IMR-90 (cell line): Measurements from ENCODE around the gene SMC1B. TPM values are rescaled to one million over a fixed set of nuclear protein-coding genes. Genes with fewer than 3 reads are reported as not detected.

Experiments
- ATAC-seq: fragments of 200-7000 bp; cut with Tn5 transposase; 2 replicates; pipeline ENCODE4 v1.9.1; 2020; ENCODE audit warnings: low read depth, mild to moderate bottlenecking, moderate library complexity
- BruUV-seq: library from RNA; stranded (reverse); fragments of 400-500 nt; replicated peaks from 2 replicates; lab custom pipeline; 2021; lab: Mats Ljungman, UMichigan
- CTCF ChIA-PET: fragments of 300-600 bp; formaldehyde crosslinking; extraction: SDS; loops from one replicate; lab custom pipeline; 2021; ENCODE audit warnings: antibody characterized with exemption; lab: Yijun Ruan, JAX
- POLR2A ChIA-PET: fragments of 300-600 bp; sonication (Branson Sonifier 250); formaldehyde crosslinking; loops from one replicate; lab custom pipeline; 2022; ENCODE audit warnings: antibody characterized with exemption; ENCODE audit not compliant: unreplicated experiment; lab: Charles Lee
- DNase-seq: peaks from one replicate; pipeline ENCODE4 v3.0.0; 2013
- H2AFZ ChIP-seq: replicated peaks from 2 replicates; pipeline ENCODE3; 2013; ENCODE audit warnings: low read length, mild to moderate bottlenecking; ENCODE audit not compliant: poor library complexity
- H2AK5ac ChIP-seq: 2 replicates; pipeline ENCODE4 v1.6.1; 2013; ENCODE audit warnings: low read depth, low read length, inconsistent platforms
- H2AK9ac ChIP-seq: replicated peaks from 2 replicates; pipeline ENCODE3; 2013; ENCODE audit warnings: mild to moderate bottlenecking, low read depth, low read length, moderate library complexity; ENCODE audit not compliant: poor library complexity
- H2BK120ac ChIP-seq: 2 replicates; pipeline ENCODE4 v1.6.1; 2013; ENCODE audit warnings: low read depth, low read length, inconsistent platforms
- H2BK15ac ChIP-seq: 3 replicates; pipeline ENCODE4 v1.6.1; 2013; ENCODE audit warnings: low read depth, low read length, inconsistent platforms
- H2BK20ac ChIP-seq: 2 replicates; pipeline ENCODE4 v1.6.1; 2013; ENCODE audit warnings: low read depth, mild to moderate bottlenecking, inconsistent platforms, low read length, moderate library complexity
- H2BK5ac ChIP-seq: 2 replicates; pipeline ENCODE4 v1.6.1; 2013; ENCODE audit warnings: mild to moderate bottlenecking, low read depth, low read length, inconsistent platforms; ENCODE audit not compliant: poor library complexity, severe bottlenecking
- H3K14ac ChIP-seq: replicated peaks from 2 replicates; pipeline ENCODE4 v1.6.1; 2013; ENCODE audit warnings: low read depth, low read length, inconsistent platforms
- H3K18ac ChIP-seq: 2 replicates; pipeline ENCODE4 v1.6.1; 2013; ENCODE audit warnings: low read depth, low read length, control low read depth
- H3K23ac ChIP-seq: 2 replicates; pipeline ENCODE4 v1.6.1; 2013; ENCODE audit warnings: low read depth, low read length, inconsistent platforms
- H3K27ac ChIP-seq: 2 replicates; pipeline ENCODE4 v1.5.1; 2013; ENCODE audit warnings: mild to moderate bottlenecking, control low read depth, low read length; ENCODE audit not compliant: insufficient read depth
- H3K27me3 ChIP-seq: 2 replicates; pipeline ENCODE4 v1.6.1; 2013; ENCODE audit warnings: low read length; ENCODE audit not compliant: control insufficient read depth, insufficient read depth
- H3K36me3 ChIP-seq: 2 replicates; pipeline ENCODE4 v1.6.1; 2013; ENCODE audit warnings: low read length, mixed read lengths; ENCODE audit not compliant: control insufficient read depth, insufficient read depth
- H3K4ac ChIP-seq: 2 replicates; pipeline ENCODE4 v1.6.1; 2013; ENCODE audit warnings: low read depth, low read length, inconsistent platforms
- H3K4me1 ChIP-seq: 2 replicates; pipeline ENCODE4 v1.6.1; 2013; ENCODE audit warnings: low read length, mixed read lengths; ENCODE audit not compliant: control insufficient read depth, insufficient read depth
- H3K4me2 ChIP-seq: 2 replicates; pipeline ENCODE4 v1.6.1; 2013; ENCODE audit warnings: low read depth, mild to moderate bottlenecking, control low read depth, low read length, moderate library complexity
- H3K4me3 ChIP-seq: 2 replicates; pipeline ENCODE4 v1.5.1; 2013; ENCODE audit warnings: low read depth, mild to moderate bottlenecking, control low read depth, low read length, moderate library complexity; ENCODE audit not compliant: insufficient read depth
- H3K56ac ChIP-seq: 2 replicates; pipeline ENCODE4 v1.6.1; 2013; ENCODE audit warnings: low read length, inconsistent platforms; ENCODE audit not compliant: insufficient read depth; ENCODE audit errors: extremely low read depth
- H3K79me1 ChIP-seq, 2 experiments: 2 replicates each; pipeline ENCODE4 v1.6.1; 2013; ENCODE audit warnings: low read length in 2 of 2, inconsistent platforms in 1 of 2, low read depth in 1 of 2
- H3K9ac ChIP-seq: 2 replicates; pipeline ENCODE4 v1.6.1; 2013; ENCODE audit warnings: low read depth, low read length, control low read depth
- H3K9me1 ChIP-seq: 2 replicates; pipeline ENCODE4 v1.6.1; 2013; ENCODE audit warnings: low read length, inconsistent platforms; ENCODE audit not compliant: insufficient read depth
- H3K9me3 ChIP-seq: 2 replicates; pipeline ENCODE4 v1.6.1; 2013; ENCODE audit warnings: low read length; ENCODE audit not compliant: control insufficient read depth, insufficient read depth
- H4K20me1 ChIP-seq: 2 replicates; pipeline ENCODE4 v1.6.1; 2013; ENCODE audit warnings: low read length, inconsistent platforms; ENCODE audit not compliant: insufficient read depth
- H4K5ac ChIP-seq: 2 replicates; pipeline ENCODE4 v1.6.1; 2013; ENCODE audit warnings: mild to moderate bottlenecking, low read depth, low read length, control low read depth
- H4K8ac ChIP-seq, 2 experiments: 2 replicates each; pipeline ENCODE4 v1.6.1; 2013; ENCODE audit warnings: low read depth in 2 of 2, low read length in 2 of 2, control low read depth in 1 of 2, inconsistent platforms in 1 of 2
- H4K91ac ChIP-seq: 2 replicates; pipeline ENCODE4 v1.6.1; 2013; ENCODE audit warnings: low read depth, low read length, inconsistent platforms; ENCODE audit not compliant: insufficient read depth
- BHLHE40 ChIP-seq: fragments of 150-350 bp; IDR thresholded peaks from 2 replicates; pipeline ENCODE4 v1.6.1; 2016; ENCODE audit warnings: mild to moderate bottlenecking, low read depth, low read length
- CEBPB ChIP-seq: IDR thresholded peaks from 2 replicates; pipeline ENCODE4 v1.6.1; 2012; ENCODE audit warnings: low read depth, low read length, improper control_type of control experiment
- CHD1 ChIP-seq: IDR thresholded peaks from 2 replicates; pipeline ENCODE4 v1.6.1; 2012; ENCODE audit warnings: low read depth, low read length, improper control_type of control experiment
- FOS ChIP-seq: fragments of 150-350 bp; IDR thresholded peaks from 2 replicates; pipeline ENCODE4 v1.6.1; 2016; ENCODE audit warnings: low read depth, low read length
- MAFK ChIP-seq: IDR thresholded peaks from 2 replicates; pipeline ENCODE4 v1.6.1; 2012; ENCODE audit warnings: low read depth, low read length, improper control_type of control experiment
- MAZ ChIP-seq: IDR thresholded peaks from 2 replicates; pipeline ENCODE4 v1.6.1; 2012; ENCODE audit warnings: low read depth, mild to moderate bottlenecking, low read length, improper control_type of control experiment, moderate library complexity, borderline replicate concordance
- NFE2L2 ChIP-seq: fragments of 150-350 bp; IDR thresholded peaks from 2 replicates; pipeline ENCODE4 v1.6.1; 2016; ENCODE audit warnings: low read depth, mild to moderate bottlenecking, low read length
- POLR2A ChIP-seq: IDR thresholded peaks from 2 replicates; pipeline ENCODE4 v1.6.1; 2012; ENCODE audit warnings: mild to moderate bottlenecking, low read depth, low read length
- RAD21 ChIP-seq: IDR thresholded peaks from 2 replicates; pipeline ENCODE4 v1.6.1; 2012; ENCODE audit warnings: low read length, improper control_type of control experiment
- RCOR1 ChIP-seq: IDR thresholded peaks from 2 replicates; pipeline ENCODE4 v1.6.1; 2012; ENCODE audit warnings: mild to moderate bottlenecking, low read length, improper control_type of control experiment; ENCODE audit not compliant: insufficient replicate concordance
- RFX5 ChIP-seq: IDR thresholded peaks from 2 replicates; pipeline ENCODE4 v1.8.0; 2012; ENCODE audit warnings: low read depth, mild to moderate bottlenecking, low read length, moderate library complexity
- SMC3 ChIP-seq: fragments of 150-350 bp; IDR thresholded peaks from 2 replicates; pipeline ENCODE4 v1.6.1; 2016; ENCODE audit warnings: low read depth, mild to moderate bottlenecking, antibody characterized with exemption, low read length, moderate library complexity
- WGBS, 2 experiments: methylation state at CpG; one replicate each; pipeline versions ENCODE4 v1.1.5 to v1.1.7; 2013; ENCODE audit warnings: missing lambda C conversion rate in 2 of 2; ENCODE audit not compliant: insufficient read length in 1 of 2; ENCODE audit errors: extremely low coverage in 2 of 2; 5-methylcytosine and 5-hydroxymethylcytosine counted together
- dilution Hi-C: fragments of 300-500 bp; cut with HindIII; formaldehyde crosslinking; loops from one replicate; pipeline ENCODE4 v1.14.3; 2018; ENCODE audit warnings: low sequenced_read_pairs; ENCODE audit not compliant: unreplicated experiment
- in situ Hi-C: fragments of 300-500 bp; cut with MboI; formaldehyde crosslinking; loops from 3 replicates; pipeline ENCODE4 v1.14.3; 2019; ENCODE audit warnings: low sequenced_read_pairs, inconsistent platforms, mixed read lengths
- intact Hi-C: fragments of 100-400 bp; cut with micrococcal nuclease; formaldehyde crosslinking; loops from 2 replicates; pipeline ENCODE4 v1.10.0; 2022
- polyA plus RNA-seq, 3 experiments: library from polyadenylated mRNA; depleted of rRNA; stranded (reverse); fragments of >200 nt; gene quantifications; 2 replicates each; pipeline ENCODE4 v1.2.3, GENCODE V29; 2012; ENCODE audit warnings: low replicate concordance in 1 of 3
- total RNA-seq: library from RNA; depleted of rRNA; stranded (reverse); fragments of >200 nt; gene quantifications from 2 replicates; pipeline ENCODE4 v1.2.3, GENCODE V29; 2012
- TF ChIP-seq, protein P1 (sequence below): fragments of 150-350 bp; IDR thresholded peaks from 2 replicates; pipeline ENCODE4 v1.6.1; 2017; ENCODE audit warnings: mild to moderate bottlenecking, antibody characterized with exemption, low read length, low read depth
- TF ChIP-seq, protein P2 (sequence below): conservative IDR thresholded peaks from 2 replicates; pipeline ENCODE4 v1.5.1; 2012; ENCODE audit warnings: mild to moderate bottlenecking, low read depth, low read length, improper control_type of control experiment

SMC1B gene
- total and polyA plus RNA-seq, 2 of the 4 experiments (the other 2 are of a cell fraction), result not detected

DNA sequence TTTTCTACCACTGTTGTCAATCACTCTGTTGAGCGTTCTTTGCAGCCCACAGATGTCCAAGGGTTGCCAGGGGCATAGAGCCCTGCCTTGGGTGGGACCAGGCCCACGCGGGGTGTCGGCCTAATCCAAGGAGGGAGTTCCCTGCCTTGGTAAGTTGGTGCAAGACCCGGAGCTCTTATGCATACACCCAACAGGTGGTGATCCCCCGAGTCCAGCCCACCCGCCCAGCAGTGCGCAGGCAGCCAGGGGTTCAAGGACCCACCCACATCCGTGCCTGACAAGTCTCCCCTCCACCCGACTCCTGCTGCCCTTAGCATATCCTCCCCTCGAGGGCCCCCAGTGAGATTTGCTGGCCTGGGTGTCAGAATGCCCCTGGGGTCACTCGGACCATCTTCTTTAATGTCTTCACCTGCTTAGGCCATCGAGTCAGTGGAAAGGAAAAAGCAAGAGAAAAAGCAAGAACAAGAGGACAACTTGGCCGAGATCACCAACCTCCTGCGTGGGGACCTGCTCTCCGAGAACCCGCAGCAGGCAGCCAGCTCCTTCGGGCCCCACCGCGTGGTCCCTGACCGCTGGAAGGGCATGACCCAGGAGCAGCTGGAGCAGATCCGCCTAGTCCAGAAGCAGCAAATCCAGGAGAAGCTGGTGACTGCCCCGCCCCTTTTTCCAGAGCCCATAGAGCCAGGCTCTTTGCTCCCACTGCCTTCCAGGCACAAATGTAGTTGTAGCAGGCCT is 12.3 kb upstream of the SMC1B start:
- Histone ChIP-seq H2BK5ac (no peak overlapping the region), H3K9me1 (no peaks in the 10 kb centered on the region), H2BK120ac (no peak overlapping the region), H3K4me1 (no peaks in the 10 kb centered on the region), H2AFZ (no peak overlapping the region), H4K20me1 (no peaks in the 10 kb centered on the region), H3K18ac (no peak overlapping the region), H3K56ac (no peak overlapping the region), H3K9ac (no peak overlapping the region), H4K91ac (no peak overlapping the region), H2BK15ac (no peak overlapping the region), H2BK20ac (no peak overlapping the region), H3K23ac (no peak overlapping the region), H3K4ac (no peak overlapping the region), H2AK5ac (no peak overlapping the region), H3K36me3 (no peaks in the 10 kb centered on the region), H4K5ac (no peak overlapping the region), H3K9me3 (peaks cover 3% of the 10 kb centered on the region), H4K8ac (no peak overlapping the region), H3K79me1 (no peaks in the 10 kb centered on the region), H3K14ac (no peak overlapping the region), H3K27me3 (peaks cover 19% of the 10 kb centered on the region; the same call in 1 of the 2 replicates), H3K4me2 (no peak overlapping the region), H3K27ac (no peak overlapping the region), H2AK9ac (peak overlapping the region; percentile 58), H3K4me3 (no peak overlapping the region)
- DNase-seq (no peak), ATAC-seq (no peak)
- in situ Hi-C loops (no loop called here), intact Hi-C loops (no loop called here), dilution Hi-C loops (no loop called here)
- BruUV-seq, result no TSS peak
- no peak for TF ChIP-seq FOS
- TF ChIP-seq RFX5, result no peak
- TF ChIP-seq CHD1, result no peak
- TF ChIP-seq, protein P1, sequence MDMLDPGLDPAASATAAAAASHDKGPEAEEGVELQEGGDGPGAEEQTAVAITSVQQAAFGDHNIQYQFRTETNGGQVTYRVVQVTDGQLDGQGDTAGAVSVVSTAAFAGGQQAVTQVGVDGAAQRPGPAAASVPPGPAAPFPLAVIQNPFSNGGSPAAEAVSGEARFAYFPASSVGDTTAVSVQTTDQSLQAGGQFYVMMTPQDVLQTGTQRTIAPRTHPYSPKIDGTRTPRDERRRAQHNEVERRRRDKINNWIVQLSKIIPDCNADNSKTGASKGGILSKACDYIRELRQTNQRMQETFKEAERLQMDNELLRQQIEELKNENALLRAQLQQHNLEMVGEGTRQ, result no peak
- no peak for TF ChIP-seq RAD21
- TF ChIP-seq MAFK, result no peak
- no peak for TF ChIP-seq RCOR1
- TF ChIP-seq MAZ, result no peak
- no peak for TF ChIP-seq NFE2L2
- TF ChIP-seq, protein P2, sequence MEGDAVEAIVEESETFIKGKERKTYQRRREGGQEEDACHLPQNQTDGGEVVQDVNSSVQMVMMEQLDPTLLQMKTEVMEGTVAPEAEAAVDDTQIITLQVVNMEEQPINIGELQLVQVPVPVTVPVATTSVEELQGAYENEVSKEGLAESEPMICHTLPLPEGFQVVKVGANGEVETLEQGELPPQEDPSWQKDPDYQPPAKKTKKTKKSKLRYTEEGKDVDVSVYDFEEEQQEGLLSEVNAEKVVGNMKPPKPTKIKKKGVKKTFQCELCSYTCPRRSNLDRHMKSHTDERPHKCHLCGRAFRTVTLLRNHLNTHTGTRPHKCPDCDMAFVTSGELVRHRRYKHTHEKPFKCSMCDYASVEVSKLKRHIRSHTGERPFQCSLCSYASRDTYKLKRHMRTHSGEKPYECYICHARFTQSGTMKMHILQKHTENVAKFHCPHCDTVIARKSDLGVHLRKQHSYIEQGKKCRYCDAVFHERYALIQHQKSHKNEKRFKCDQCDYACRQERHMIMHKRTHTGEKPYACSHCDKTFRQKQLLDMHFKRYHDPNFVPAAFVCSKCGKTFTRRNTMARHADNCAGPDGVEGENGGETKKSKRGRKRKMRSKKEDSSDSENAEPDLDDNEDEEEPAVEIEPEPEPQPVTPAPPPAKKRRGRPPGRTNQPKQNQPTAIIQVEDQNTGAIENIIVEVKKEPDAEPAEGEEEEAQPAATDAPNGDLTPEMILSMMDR, result no peak
- TF ChIP-seq POLR2A, result no peak
- TF ChIP-seq SMC3, result no peak
- no peak for TF ChIP-seq CEBPB
- TF ChIP-seq BHLHE40, result no peak
- ChIA-PET POLR2A (interaction anchor here (0.7 kb wide), 1 partner anchor 135 kb away, joined by 4 read pairs; no protein-coding TSS in a partner anchor), CTCF (interaction anchor here (0.6 kb wide), 2 partner anchors 24 to 208 kb away, joined by 3 to 5 read pairs; no protein-coding TSS in a partner anchor)
- WGBS, 2 experiments, result 80% methylated on average over 11 of the region's 23 CpGs; no CpG with 5 or more reads in 1 of the 2 experiments
